SU-DHL-6 (cell line): Measurements from ENCODE around the gene SMAD5.

Experiments
- H2AFZ ChIP-seq: fragments of 200-600 bp; sonication (generic); 2 replicates; pipeline ENCODE4 v1.6.1; 2014; ENCODE audit warnings: low read depth, mild to moderate bottlenecking, moderate library complexity, mixed read lengths, antibody characterized with exemption, low read length; ENCODE audit not compliant: severe bottlenecking
- H3F3A ChIP-seq: fragments of 200-600 bp; shearing (Covaris generic); 2 replicates; pipeline ENCODE4 v1.6.0; 2016; ENCODE audit warnings: antibody characterized with exemption, mild to moderate bottlenecking; ENCODE audit not compliant: insufficient read depth
- H3K27ac ChIP-seq: fragments of 200-600 bp; sonication (generic); 2 replicates; pipeline ENCODE4 v1.5.1; 2016; ENCODE audit warnings: low read depth, mild to moderate bottlenecking, low read length, moderate library complexity, mixed read lengths
- H3K27me3 ChIP-seq: fragments of 200-600 bp; sonication (generic), shearing (Covaris generic); 2 replicates; pipeline ENCODE4 v1.6.0; 2014; ENCODE audit warnings: mild to moderate bottlenecking, low read length
- H3K36me3 ChIP-seq: fragments of 200-600 bp; sonication (generic); 2 replicates; pipeline ENCODE4 v1.6.1; 2014; ENCODE audit warnings: mild to moderate bottlenecking, low read length, mixed read lengths
- H3K4me2 ChIP-seq: fragments of 300-600, 200-600 bp; shearing (Covaris generic), sonication (generic); 2 replicates; pipeline ENCODE4 v1.6.0; 2014; ENCODE audit warnings: low read length, low read depth, mild to moderate bottlenecking; ENCODE audit not compliant: poor library complexity, severe bottlenecking
- H3K4me3 ChIP-seq: fragments of 200-600 bp; sonication (generic); 2 replicates; pipeline ENCODE4 v1.5.1; 2014; ENCODE audit warnings: antibody characterized with exemption, low read length, mild to moderate bottlenecking, mixed read lengths; ENCODE audit not compliant: insufficient read depth, poor library complexity, severe bottlenecking
- H3K79me2 ChIP-seq: fragments of 200-600 bp; sonication (generic); 2 replicates; pipeline ENCODE4 v1.6.1; 2014; ENCODE audit warnings: mild to moderate bottlenecking, low read length, moderate library complexity; ENCODE audit not compliant: insufficient read depth
- H3K9ac ChIP-seq: fragments of 200-600 bp; sonication (generic); 2 replicates; pipeline ENCODE4 v1.7.0; 2014; ENCODE audit warnings: mild to moderate bottlenecking, low read length
- H3K9me2 ChIP-seq: fragments of 200-600 bp; sonication (generic); replicated peaks from 2 replicates; pipeline ENCODE4 v1.6.1; 2014; ENCODE audit warnings: low read length; ENCODE audit not compliant: insufficient read depth
- H3K9me3 ChIP-seq: fragments of 200-600 bp; sonication (generic); 2 replicates; pipeline ENCODE4 v1.6.1; 2014; ENCODE audit warnings: low read length, mixed read lengths; ENCODE audit not compliant: insufficient read depth
- H4K20me1 ChIP-seq: fragments of 200-600 bp; sonication (generic); 2 replicates; pipeline ENCODE4 v1.6.1; 2014; ENCODE audit warnings: low read depth, mild to moderate bottlenecking, antibody characterized with exemption, low read length, moderate library complexity, mixed read lengths
- EZH2phosphoT487 ChIP-seq: fragments of 200-600 bp; sonication (generic), shearing (Covaris generic); conservative IDR thresholded peaks from 2 replicates; pipeline ENCODE4 v1.6.1; 2018; ENCODE audit warnings: mild to moderate bottlenecking, antibody characterized with exemption, low read length, moderate library complexity, mixed read lengths
- TF ChIP-seq, protein P1 (sequence below): fragments of 200-600 bp; sonication (generic); IDR thresholded peaks from one replicate; pipeline ENCODE4 v1.5.1; 2017; ENCODE audit warnings: antibody characterized with exemption, mild to moderate bottlenecking, low read length, moderate library complexity; ENCODE audit not compliant: insufficient read depth, poor library complexity, severe bottlenecking

SMAD5 gene

DNA sequence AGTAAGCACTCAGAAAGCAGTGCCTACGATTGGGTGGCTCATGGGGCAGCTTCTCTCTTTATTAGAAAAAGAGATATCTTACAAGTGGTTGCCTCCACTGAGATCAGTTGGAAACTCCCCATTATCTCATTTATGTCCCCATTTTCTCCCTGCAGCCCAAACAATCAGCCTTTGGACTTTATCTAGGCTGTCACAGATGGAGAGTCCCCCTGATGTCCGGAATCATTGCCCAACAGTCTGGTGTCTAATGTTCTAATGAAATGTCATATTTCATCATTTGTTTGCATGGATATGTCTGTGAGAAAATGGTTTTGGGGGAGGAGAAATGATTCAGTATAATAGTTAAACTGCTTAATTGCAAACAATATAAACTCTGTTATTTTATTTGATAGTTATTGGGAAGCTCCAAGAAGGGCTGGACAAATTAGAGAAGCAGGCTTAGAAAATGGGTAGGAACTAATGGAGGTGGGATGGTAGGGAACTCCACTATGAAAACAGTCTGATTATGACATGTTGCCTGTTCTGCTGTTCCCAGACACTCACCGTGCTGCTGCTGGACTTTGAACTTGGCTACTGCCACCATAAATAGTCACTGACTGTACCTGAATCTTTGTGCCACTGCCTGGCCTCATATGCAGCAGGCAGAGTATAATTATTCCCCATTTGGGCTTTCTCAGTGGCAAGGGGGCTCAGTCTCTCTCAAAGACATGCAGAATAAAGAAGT is 38.3 kb upstream of the SMAD5 start:
- no peak overlapping the region for H2AFZ ChIP-seq
- H3K36me3 ChIP-seq = no peaks in the 10 kb centered on the region
- TF ChIP-seq EZH2phosphoT487 = no peak
- TF ChIP-seq, protein P1, sequence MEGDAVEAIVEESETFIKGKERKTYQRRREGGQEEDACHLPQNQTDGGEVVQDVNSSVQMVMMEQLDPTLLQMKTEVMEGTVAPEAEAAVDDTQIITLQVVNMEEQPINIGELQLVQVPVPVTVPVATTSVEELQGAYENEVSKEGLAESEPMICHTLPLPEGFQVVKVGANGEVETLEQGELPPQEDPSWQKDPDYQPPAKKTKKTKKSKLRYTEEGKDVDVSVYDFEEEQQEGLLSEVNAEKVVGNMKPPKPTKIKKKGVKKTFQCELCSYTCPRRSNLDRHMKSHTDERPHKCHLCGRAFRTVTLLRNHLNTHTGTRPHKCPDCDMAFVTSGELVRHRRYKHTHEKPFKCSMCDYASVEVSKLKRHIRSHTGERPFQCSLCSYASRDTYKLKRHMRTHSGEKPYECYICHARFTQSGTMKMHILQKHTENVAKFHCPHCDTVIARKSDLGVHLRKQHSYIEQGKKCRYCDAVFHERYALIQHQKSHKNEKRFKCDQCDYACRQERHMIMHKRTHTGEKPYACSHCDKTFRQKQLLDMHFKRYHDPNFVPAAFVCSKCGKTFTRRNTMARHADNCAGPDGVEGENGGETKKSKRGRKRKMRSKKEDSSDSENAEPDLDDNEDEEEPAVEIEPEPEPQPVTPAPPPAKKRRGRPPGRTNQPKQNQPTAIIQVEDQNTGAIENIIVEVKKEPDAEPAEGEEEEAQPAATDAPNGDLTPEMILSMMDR = no peak
- H3K4me3 ChIP-seq = no peak overlapping the region
- no peak overlapping the region for H3K27ac ChIP-seq
- H3F3A ChIP-seq = no peaks in the 10 kb centered on the region
- no peaks in the 10 kb centered on the region for H3K27me3 ChIP-seq
- H3K9me3 ChIP-seq = no peaks in the 10 kb centered on the region
- H3K9ac ChIP-seq = no peak overlapping the region
- H3K79me2 ChIP-seq = no peaks in the 10 kb centered on the region
- H4K20me1 ChIP-seq = no peaks in the 10 kb centered on the region
- H3K4me2 ChIP-seq = no peak overlapping the region
- H3K9me2 ChIP-seq = no peaks in the 10 kb centered on the region

DNA sequence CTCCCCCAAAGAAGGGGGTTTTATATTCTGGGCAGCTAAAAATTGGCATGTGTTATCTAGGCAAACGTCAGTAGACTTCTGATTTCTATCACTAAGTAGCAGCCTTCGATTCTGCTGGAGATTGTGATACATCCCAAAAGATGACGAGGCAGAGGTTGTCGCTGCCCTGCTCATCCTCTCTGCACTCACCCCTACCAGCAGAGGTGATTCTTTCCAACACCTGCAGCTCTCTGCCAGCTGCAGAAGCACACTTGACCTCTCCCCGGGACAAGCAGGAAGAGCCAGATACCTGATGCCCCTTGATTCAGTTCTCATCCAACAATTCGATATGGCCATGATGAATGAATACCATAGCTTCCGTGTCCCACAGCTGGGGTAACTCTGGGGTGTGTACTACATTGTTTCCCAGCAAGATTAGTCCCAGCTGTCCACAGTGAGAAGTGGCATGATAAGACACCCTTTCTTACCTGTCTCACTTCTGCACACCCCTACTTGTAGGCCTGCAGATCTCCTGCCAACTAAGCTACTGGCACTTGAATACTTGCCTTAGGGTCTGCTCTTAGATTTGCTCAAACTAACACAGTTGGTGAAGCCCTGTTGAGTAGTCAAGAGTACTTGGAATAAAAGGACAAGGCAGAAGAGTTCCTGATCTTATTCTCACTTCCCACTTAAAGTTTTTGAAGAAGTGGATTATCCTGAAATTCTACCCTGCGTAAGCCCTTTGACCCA is 37.6 kb upstream of the SMAD5 start:
- Histone ChIP-seq H3K36me3 (no peaks in the 10 kb centered on the region), H3F3A (no peaks in the 10 kb centered on the region), H3K9me3 (no peaks in the 10 kb centered on the region), H3K4me3 (no peak overlapping the region), H3K4me2 (no peak overlapping the region), H2AFZ (no peak overlapping the region), H3K79me2 (no peaks in the 10 kb centered on the region), H3K9me2 (no peaks in the 10 kb centered on the region), H3K9ac (no peak overlapping the region), H4K20me1 (no peaks in the 10 kb centered on the region), H3K27ac (no peak overlapping the region), H3K27me3 (no peaks in the 10 kb centered on the region)
- TF ChIP-seq, protein P1 = no peak
- no peak for TF ChIP-seq EZH2phosphoT487

DNA sequence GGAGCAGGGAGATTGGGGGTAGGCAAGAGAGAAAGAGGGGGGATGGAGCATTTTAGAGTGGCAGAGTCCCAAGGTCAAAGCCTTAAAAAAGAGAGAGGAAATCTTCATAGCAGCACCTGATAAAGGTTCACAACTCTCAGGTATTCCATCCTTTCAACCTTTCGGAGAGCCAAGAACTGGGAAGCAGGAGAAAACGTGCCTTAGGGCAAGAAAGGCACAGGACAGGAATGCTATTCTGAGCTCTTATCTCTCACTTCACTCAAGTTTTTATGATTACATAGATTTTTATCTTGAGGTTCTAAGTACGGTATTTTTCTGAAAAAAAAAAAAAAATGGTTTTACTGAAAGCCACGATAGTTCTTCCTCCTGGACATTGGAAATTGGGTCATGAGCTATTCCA is 34.5 kb upstream of the SMAD5 start:
- Histone ChIP-seq H3K9ac (no peak overlapping the region), H3K9me2 (no peaks in the 10 kb centered on the region), H3K27ac (no peak overlapping the region), H3K4me2 (no peak overlapping the region), H2AFZ (no peak overlapping the region), H3K36me3 (no peaks in the 10 kb centered on the region), H3F3A (no peaks in the 10 kb centered on the region), H3K79me2 (no peaks in the 10 kb centered on the region), H3K9me3 (no peaks in the 10 kb centered on the region), H3K4me3 (no peak overlapping the region), H4K20me1 (no peaks in the 10 kb centered on the region), H3K27me3 (no peaks in the 10 kb centered on the region)
- TF ChIP-seq, protein P1 = no peak
- TF ChIP-seq EZH2phosphoT487 = no peak
